SJSA1 (cell line): ENCODE data around the gene TEAD4. TPM values are rescaled to one million over a fixed set of nuclear protein-coding genes. Genes with fewer than 3 reads are reported as not detected.

Experiments
- DNase-seq, 2 experiments: peaks; one replicate each; pipeline ENCODE4 v3.0.0-alpha.2; 2015 to 2020; ENCODE audit warnings: low spot score in 2 of 2, low read depth in 1 of 2
- H3K27ac ChIP-seq: fragments of 250-450 bp; sonication (Bioruptor Pico); 2 replicates; pipeline ENCODE4 v1.5.1; 2020; ENCODE audit warnings: mild to moderate bottlenecking, moderate library complexity
- H3K27me3 ChIP-seq: fragments of 250-450 bp; sonication (Bioruptor Pico); replicated peaks from 2 replicates; pipeline ENCODE4 v1.5.1; 2020; ENCODE audit warnings: mild to moderate bottlenecking, moderate library complexity
- H3K36me3 ChIP-seq: fragments of 250-450 bp; sonication (Bioruptor Pico); 2 replicates; pipeline ENCODE4 v1.5.1; 2020; ENCODE audit warnings: mild to moderate bottlenecking
- H3K4me1 ChIP-seq: fragments of 250-450 bp; sonication (Bioruptor Pico); replicated peaks from 2 replicates; pipeline ENCODE4 v1.6.1; 2021; ENCODE audit warnings: mild to moderate bottlenecking
- H3K4me3 ChIP-seq: fragments of 250-450 bp; sonication (Bioruptor Pico); 2 replicates; pipeline ENCODE4 v1.5.1; 2020; ENCODE audit warnings: mild to moderate bottlenecking
- H3K9me3 ChIP-seq: fragments of 250-450 bp; sonication (Bioruptor Pico); replicated peaks from 2 replicates; pipeline ENCODE4 v1.5.1; 2020; ENCODE audit warnings: mild to moderate bottlenecking
- total RNA-seq: library from RNA; depleted of rRNA; stranded (reverse); fragments of >200 nt; shearing (Covaris generic); gene quantifications from 2 replicates; pipeline ENCODE4 v1.2.3, GENCODE V29; 2014

TEAD4 gene
- total RNA-seq, 1 experiment from 2014 or later, result 36.6 TPM

DNA sequence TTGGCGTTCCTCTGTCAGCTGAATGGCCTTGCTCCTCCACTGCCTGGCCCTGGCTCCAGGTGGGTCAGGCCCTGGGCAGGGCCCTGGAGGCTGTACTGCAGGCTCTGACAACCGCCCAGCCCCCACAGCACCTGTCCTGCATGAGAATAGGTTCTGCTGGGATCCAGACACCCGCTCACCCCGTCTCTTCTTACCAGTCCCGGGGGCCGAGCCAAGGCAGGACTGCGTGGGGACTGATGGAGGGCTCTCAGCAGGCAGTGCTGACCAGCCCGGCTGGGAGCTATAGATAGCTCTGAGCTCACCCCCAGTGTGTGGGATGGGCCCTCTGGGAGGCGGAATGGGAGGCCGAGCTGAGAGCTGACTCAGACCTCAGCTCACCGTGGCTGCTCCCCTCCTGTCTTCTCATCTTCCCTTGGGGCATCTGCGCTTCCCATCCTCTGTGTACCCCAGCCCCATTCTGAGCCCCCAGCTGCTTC lies 39.6 kb downstream of the TEAD4 start:
- no peaks in the 10 kb centered on the region for H3K9me3 ChIP-seq
- H3K27ac ChIP-seq, result no peak overlapping the region
- no peak overlapping the region for H3K4me3 ChIP-seq
- no peaks in the 10 kb centered on the region; the same call in 1 of the 2 replicates for H3K4me1 ChIP-seq
- peaks cover 91% of the 10 kb centered on the region for H3K36me3 ChIP-seq
- no peak for DNase-seq
- H3K27me3 ChIP-seq, result no peaks in the 10 kb centered on the region

DNA sequence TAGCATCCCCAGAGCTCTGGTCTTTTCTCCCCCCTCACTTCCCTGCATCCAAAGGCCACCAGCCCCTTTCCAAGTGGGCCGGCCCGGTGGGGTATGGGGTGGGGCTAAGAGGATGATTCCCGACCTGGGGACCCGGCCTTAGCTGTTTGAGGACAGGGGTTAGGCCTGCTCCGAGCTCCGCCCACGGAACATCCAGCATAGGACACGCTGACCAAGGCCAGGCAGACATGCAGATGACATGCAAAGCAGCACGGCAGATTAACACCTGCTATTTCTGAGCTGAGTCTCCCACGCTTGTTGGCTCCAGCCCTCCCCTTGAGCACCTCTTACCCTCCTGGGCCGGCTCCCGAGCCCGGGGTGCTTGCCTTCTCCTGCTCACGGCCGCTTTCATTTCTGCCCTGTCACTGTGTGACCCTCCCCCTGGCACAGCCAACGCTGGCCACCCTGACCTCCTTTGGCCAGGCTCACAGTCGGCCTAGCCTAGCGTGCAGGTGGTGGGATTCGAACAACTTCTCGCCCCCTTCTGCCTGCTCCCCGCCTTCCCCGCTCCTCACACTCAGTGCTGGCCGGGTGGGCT lies 40.2 kb downstream of the TEAD4 start:
- no peaks in the 10 kb centered on the region for H3K27me3 ChIP-seq
- peaks cover 91% of the 10 kb centered on the region for H3K36me3 ChIP-seq
- H3K27ac ChIP-seq, result no peak overlapping the region
- DNase-seq, result no peak
- no peaks in the 10 kb centered on the region; the same call in 1 of the 2 replicates for H3K4me1 ChIP-seq
- H3K4me3 ChIP-seq, result no peak overlapping the region
- H3K9me3 ChIP-seq, result no peaks in the 10 kb centered on the region

DNA sequence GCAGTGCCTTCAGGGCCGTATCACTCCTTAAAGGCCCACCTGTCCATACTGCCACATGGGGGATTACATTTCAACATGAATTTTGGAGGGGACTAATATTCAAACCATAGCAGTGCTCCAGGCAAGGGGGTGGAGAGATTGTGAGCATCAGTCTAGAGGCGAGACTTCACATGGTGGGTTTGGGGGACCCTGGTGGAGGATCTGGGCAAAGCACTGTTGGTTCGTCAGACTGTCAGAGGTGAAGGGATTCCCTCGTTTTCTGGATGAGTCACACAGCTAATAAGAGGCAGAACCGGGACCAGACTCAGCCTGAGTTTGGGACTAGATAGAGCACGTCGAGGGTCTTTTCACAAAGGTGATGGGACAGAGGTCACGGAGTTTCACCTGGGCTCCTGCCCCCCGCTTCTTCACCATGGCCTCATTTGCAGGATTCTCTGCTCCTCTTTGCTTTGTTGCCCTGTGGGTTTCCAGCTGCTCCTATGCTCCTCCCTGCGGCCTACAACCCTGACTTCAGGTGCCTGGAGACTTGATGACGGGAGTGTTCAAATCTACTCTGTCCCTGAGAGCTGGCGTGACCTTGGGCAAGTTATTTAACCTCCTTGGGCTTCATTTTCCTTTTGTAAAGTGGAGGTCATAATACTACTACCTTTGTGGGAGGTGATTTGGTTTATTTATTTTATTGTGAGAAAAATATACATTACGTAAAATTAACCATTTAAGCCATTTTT lies 41.5 kb downstream of the TEAD4 start:
- peaks cover 83% of the 10 kb centered on the region for H3K36me3 ChIP-seq
- no peak overlapping the region for H3K4me3 ChIP-seq
- H3K4me1 ChIP-seq, result peaks cover 4% of the 10 kb centered on the region; the same call in 1 of the 2 replicates
- H3K27me3 ChIP-seq, result no peaks in the 10 kb centered on the region
- DNase-seq, result no peak
- no peak overlapping the region for H3K27ac ChIP-seq
- H3K9me3 ChIP-seq, result no peaks in the 10 kb centered on the region

DNA sequence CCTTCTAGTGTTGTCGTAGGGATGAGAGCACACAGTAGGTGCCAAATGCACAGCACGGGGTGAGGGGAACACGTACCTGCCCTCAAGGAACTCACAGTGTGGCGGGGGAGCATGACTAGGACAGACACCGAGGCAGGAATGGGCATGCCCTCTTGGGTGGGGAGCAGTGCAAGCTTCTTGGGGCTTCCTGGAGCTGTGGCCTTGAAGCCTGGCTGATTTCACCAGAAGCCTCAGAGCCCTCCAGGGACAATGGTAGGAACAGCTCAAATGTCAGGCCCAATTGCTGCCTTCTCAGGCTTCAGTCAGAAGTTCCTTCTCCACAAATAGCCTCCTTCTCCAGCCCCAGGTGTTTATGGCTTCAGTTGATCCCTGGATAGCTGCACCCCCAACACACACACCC lies 43.4 kb downstream of the TEAD4 start:
- Histone ChIP-seq H3K4me3 (no peak overlapping the region), H3K36me3 (peaks cover 79% of the 10 kb centered on the region), H3K4me1 (peaks cover 4% of the 10 kb centered on the region; the same call in 1 of the 2 replicates), H3K9me3 (no peaks in the 10 kb centered on the region), H3K27me3 (no peaks in the 10 kb centered on the region), H3K27ac (no peak overlapping the region)
- no peak for DNase-seq

DNA sequence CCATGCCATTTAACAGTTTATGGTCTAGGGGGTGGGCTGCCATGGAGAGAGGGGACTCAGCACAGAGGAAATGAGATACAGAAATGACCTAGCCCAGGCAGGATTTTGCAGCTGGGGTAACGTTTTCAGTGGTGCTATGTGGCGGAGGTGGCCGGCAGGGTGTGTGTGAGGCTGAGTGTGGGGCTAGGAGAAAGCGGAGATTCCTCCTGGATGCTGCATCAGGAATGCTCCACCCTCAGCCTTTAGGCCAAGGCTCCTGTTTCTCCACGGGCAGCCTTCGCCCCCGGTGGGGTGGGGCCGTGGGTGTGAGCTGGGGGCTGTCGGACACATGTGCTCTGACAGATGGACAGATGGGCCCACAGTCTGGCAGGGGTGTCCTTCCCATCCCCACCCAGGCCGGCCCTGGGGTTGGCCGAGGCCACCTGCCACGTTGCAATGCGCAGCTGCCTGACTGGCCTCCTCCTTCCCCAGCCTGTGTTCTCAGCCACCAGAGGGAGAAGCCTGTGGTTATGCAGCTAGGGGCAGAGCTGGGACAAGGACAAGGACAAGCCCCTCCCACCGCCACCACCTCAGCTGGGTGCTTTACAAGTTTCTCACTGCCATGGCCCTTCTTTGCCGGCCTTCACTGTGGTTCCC lies 44.3 kb downstream of the TEAD4 start:
- Histone ChIP-seq H3K36me3 (peaks cover 75% of the 10 kb centered on the region), H3K27ac (no peak overlapping the region), H3K27me3 (no peaks in the 10 kb centered on the region), H3K4me1 (peaks cover 4% of the 10 kb centered on the region; the same call in 1 of the 2 replicates), H3K9me3 (no peaks in the 10 kb centered on the region), H3K4me3 (no peak overlapping the region)
- no peak for DNase-seq

DNA sequence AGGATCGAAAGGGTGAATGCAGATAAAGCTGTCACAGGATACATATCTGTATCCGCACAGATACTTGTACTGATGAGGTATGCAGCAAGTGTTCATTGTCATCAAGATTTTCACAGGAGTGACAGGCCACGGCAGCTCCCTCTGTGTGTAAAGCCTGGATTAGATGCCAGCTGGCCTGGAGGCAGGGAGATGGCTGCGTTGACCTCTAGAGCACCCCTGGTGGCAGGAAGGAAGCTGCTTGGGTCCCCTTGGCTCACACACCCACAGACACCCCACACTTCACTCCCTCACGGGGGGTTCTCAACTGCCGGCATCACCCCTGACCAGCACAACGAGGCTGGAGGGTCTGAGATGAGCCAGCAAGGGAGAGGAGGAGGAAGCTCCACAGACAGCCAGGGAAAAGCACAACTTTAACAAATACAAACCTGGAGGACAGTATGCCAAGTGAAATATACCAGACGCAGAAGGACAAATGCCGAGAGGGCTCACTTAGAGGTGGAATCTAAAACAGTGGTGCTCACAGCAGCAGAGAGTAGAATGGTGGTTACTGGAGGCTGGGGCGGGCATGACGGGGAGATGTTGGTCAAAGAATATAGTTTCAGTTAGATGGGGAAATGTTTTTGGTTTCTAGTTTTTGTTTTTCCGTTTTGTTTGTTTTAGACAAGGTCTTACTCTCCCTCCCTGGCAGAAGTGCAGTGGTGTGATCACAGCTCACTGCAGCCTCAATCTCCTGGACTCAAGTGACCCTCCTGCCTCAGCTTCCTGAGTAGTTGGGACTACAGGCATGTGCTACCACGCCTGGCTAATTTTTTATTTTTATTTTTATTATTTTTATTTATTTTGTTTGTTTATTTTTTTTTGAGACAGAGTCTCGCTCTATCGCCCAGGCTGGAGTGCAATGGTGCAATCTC lies 45.7 kb downstream of the TEAD4 start:
- no peak overlapping the region for H3K27ac ChIP-seq
- H3K4me3 ChIP-seq, result no peak overlapping the region
- H3K9me3 ChIP-seq, result no peaks in the 10 kb centered on the region
- no peak for DNase-seq
- H3K27me3 ChIP-seq, result no peaks in the 10 kb centered on the region
- H3K36me3 ChIP-seq, result peaks cover 69% of the 10 kb centered on the region
- 0 out of 2 replicates have a peak, but pooled peaks cover 4% of the 10 kb centered on the region for H3K4me1 ChIP-seq

DNA sequence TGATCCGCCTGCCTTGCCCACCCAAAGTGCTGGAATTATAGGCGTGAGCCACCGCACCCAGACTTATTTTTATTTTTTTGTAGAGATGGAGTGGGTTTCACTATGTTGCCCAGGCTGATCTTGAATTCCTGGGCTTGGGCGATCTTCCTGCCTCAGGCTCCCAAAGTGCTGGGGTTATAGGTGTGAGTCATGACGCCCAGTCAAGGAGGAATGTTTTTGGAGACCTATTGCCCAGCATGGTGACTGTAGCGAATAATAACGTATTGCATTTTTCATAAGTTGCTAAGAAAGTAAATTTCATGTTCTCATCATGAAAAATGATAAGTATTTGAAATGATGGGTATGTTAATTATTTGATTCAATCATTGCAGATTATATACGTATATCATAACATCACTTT lies 46.5 kb downstream of the TEAD4 start:
- peaks cover 68% of the 10 kb centered on the region for H3K36me3 ChIP-seq
- 0 out of 2 replicates have a peak, but pooled peaks cover 4% of the 10 kb centered on the region for H3K4me1 ChIP-seq
- no peaks in the 10 kb centered on the region for H3K9me3 ChIP-seq
- no peak overlapping the region for H3K27ac ChIP-seq
- no peak for DNase-seq
- H3K27me3 ChIP-seq, result no peaks in the 10 kb centered on the region
- H3K4me3 ChIP-seq, result no peak overlapping the region

DNA sequence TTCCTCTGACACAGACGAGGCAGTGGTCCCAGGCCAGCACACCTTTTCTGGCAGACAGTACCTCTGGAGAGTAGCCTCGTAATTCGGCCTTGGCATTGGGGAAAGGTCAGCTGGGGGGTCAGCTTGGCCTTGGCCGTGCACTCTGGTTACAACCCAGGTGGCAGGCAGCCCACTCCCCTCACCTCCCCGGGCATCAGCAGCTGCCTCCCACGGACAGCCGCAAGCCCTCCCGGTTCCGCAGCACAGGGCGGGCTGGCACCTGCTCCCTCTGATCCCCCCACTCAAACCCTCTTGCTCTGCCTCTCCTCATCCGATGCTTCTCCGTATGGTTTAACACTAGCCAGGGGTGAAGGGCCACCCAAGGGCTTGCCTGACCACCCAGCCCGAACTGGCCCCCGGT lies 50.6 kb downstream of the TEAD4 start:
- no peak overlapping the region for H3K27ac ChIP-seq
- no peak overlapping the region for H3K4me3 ChIP-seq
- H3K9me3 ChIP-seq, result no peaks in the 10 kb centered on the region
- H3K36me3 ChIP-seq, result peaks cover 61% of the 10 kb centered on the region
- peaks cover 3% of the 10 kb centered on the region; the same call in 1 of the 2 replicates for H3K4me1 ChIP-seq
- H3K27me3 ChIP-seq, result no peaks in the 10 kb centered on the region
- no peak for DNase-seq

DNA sequence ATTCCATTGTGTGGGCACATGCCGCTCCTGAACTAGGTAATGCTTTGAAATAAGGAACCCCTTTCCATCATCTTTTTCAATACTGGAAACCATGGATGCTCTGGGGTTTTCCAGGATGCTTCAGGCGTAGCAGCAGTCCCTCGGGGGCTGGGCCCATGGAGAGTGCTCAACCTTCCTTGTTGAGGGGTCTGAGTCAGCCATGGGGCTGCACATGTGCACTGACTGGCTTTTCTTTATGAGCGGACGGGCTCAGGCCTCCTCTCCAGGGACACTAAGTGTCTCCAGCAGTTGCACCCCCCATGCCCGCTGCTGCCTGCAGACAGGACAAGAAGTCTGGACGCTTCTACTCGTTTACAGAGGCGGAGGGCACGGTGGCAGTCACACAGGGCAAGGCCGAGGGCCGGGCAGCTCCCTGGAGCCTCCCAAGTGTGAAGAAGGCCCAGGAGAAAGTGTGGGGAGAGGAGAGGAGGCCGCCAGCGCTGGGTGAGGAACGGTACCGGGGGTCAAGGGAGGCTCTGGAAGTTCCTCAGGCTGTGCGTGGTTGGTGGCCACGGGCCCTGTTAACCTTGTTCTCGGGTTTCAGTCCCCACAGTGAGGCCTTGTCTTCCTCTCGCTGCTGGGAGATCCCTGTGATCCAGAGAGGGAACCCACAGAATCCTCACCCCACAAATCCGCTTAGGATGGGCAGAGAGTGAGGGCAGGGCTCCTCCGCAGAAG lies 51.2 kb downstream of the TEAD4 start:
- Histone ChIP-seq H3K9me3 (no peaks in the 10 kb centered on the region), H3K4me3 (no peak overlapping the region), H3K27ac (no peak overlapping the region), H3K36me3 (peaks cover 65% of the 10 kb centered on the region), H3K4me1 (no peaks in the 10 kb centered on the region; the same call in 1 of the 2 replicates), H3K27me3 (no peaks in the 10 kb centered on the region)
- no peak for DNase-seq

DNA sequence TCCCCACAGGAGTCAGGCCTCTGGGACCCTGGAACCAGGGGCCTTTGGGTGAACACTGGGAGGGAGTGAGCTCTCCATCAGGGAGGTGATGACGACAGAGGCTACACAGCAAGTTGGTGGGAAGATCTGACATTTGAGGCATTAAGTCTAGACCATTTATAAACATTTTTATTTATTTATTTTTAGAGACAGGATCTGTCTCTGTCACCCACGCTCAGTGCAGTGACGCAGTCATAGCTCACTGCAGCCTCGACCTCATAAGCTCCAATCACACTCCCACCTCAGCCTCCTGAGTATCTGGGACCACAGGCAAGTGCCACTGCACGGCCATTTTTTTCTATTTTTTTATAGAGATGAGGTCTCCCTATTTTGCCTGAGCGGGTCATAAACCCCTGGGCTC lies 53.6 kb downstream of the TEAD4 start:
- no peak for DNase-seq
- Histone ChIP-seq H3K27ac (no peak overlapping the region), H3K4me3 (no peak overlapping the region)

DNA sequence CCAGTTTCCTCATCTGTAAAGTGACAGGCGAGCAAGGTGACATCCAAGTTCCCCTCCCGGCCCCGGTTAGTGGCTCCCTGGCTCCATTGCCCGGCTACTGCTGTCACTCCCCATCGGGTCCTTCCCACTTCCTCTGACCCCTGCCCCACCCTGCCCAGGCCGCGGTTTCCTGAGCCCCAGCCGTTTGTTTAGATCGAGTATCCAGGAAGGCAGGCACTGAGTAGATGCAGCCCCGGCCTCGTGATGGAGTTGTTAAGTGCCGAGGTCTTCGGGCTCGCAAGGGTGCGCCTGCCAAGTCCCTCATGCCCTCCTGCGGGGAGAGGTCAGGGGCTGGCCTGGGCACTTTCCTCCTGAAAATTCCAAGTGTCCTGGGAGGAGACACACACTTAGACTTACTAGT lies 55.4 kb downstream of the TEAD4 start:
- peaks cover 11% of the 10 kb centered on the region for H3K4me1 ChIP-seq
- no peak overlapping the region for H3K4me3 ChIP-seq
- no peaks in the 10 kb centered on the region for H3K9me3 ChIP-seq
- H3K36me3 ChIP-seq, result peaks cover 79% of the 10 kb centered on the region
- no peak for DNase-seq
- no peak overlapping the region for H3K27ac ChIP-seq
- H3K27me3 ChIP-seq, result no peaks in the 10 kb centered on the region

More for the DNA sequence above, 53.6 kb downstream of the TEAD4 start:
- Histone ChIP-seq H3K4me1 (peaks cover 11% of the 10 kb centered on the region), H3K9me3 (no peaks in the 10 kb centered on the region), H3K36me3 (peaks cover 70% of the 10 kb centered on the region), H3K27me3 (no peaks in the 10 kb centered on the region)

DNA sequence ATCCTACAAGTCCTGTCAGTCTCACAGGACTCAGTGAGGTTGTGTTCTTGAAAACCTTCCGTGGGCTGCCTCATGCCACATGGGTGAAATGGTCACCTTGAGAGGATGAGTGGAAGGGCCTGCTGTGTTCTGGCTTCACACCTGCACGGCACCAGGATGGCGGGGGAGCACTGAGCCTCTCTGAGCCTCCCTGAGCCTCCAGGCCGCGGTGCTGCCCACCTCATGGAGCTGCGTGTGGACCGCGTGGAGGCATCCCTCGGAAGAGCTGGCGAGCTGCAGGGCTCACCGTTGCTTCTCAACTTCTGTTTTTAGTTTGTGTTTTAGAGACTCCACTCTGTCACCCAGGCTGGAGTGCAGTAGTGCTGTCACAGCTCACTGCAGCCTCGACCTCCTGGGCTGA lies 56.2 kb downstream of the TEAD4 start:
- Histone ChIP-seq H3K36me3 (peaks cover 81% of the 10 kb centered on the region), H3K4me3 (no peak overlapping the region), H3K27me3 (no peaks in the 10 kb centered on the region), H3K4me1 (peaks cover 11% of the 10 kb centered on the region), H3K9me3 (no peaks in the 10 kb centered on the region), H3K27ac (no peak overlapping the region)
- no peak for DNase-seq

DNA sequence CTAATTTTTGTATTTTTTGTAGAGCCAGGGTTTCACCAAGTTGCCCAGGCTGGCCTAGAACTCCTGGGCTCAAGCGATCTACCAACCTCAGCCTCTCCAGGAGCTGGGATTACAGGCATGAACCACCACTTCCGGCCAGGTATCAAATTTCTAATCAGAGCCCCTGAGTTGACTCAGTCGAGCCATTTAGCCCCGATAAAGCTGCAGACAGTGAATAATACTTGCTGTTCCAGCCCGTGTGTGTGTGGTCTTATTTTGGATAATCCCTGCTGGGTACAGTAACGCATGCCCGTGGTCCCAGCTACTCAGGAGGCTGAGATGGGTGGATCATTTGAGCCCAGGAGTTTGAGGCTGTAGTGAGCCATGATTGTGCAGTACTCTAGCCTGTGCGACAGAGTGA lies 57.0 kb downstream of the TEAD4 start:
- no peak overlapping the region for H3K27ac ChIP-seq
- no peak overlapping the region for H3K4me3 ChIP-seq
- H3K27me3 ChIP-seq, result no peaks in the 10 kb centered on the region
- peaks cover 11% of the 10 kb centered on the region for H3K4me1 ChIP-seq
- peaks cover 81% of the 10 kb centered on the region for H3K36me3 ChIP-seq
- H3K9me3 ChIP-seq, result no peaks in the 10 kb centered on the region
- peak in 1 of 2 experiments; percentile 29 for DNase-seq
